Measurements from ENCODE around the gene GPC3.

GPC3 gene

DNA sequence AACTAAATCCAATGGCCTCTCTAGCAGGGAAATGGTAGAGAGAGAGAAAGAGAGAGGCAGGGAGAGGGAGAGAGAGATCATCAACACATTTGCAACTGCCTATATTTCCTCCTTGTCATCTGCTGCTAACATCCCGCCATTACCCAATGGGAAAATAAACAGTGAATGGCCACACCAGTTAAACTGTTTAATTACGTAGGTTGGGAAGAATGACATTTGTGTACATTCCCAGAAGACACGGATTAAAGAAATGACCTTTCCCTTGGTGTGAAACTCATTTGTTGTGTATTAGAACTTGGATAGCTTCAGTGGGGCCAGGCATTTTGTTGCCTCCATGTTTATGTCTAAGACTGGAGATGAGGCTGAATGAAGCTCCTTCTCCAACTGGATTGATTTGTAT is 474.4 kb downstream of the GPC3 start:
- no peak for DNase-seq (ENCODE audit: low read depth)

GRCh38 chrX:133497356-133497755 is 488.0 kb downstream of the GPC3 start:
- no peak for DNase-seq (ENCODE audit: low read depth)

GRCh38 chrX:133495464-133496391 is 489.7 kb downstream of the GPC3 start:
- DNase-seq (ENCODE audit: low read depth), result no peak

- no peak for DNase-seq (ENCODE audit: low read depth)
These were observed 492.0 kb downstream of the GPC3 start for GRCh38 chrX:133493366-133493765.

GRCh38 chrX:133490955-133491354 is 494.4 kb downstream of the GPC3 start:
- no peak for DNase-seq (ENCODE audit: low read depth)
